Breast epithelium (tissue), 4 donors: ENCODE measurements around the gene SIK3. TPM values are rescaled to one million over a fixed set of nuclear protein-coding genes. Genes with fewer than 3 reads are reported as not detected.

ENCODE experiments used
- DNase-seq, 2 donors: peaks; one replicate each; pipeline ENCODE4 v3.0.0-alpha.2; 2019; ENCODE audit warnings: low spot score in 2 of 2
- H3K27ac ChIP-seq, 2 donors: fragments of 200-600 bp; sonication (generic) in 1 of 2; one replicate each; pipeline ENCODE4 v1.5.1; 2016 to 2019; ENCODE audit warnings: mild to moderate bottlenecking in 1 of 2
- H3K27me3 ChIP-seq, 2 donors: fragments of 200-600 bp; sonication (generic) in 1 of 2; one replicate each; pipeline versions ENCODE4 v1.5.1 to v1.6.0; 2017 to 2019; ENCODE audit warnings: control low read depth in 1 of 2, mild to moderate bottlenecking in 1 of 2
- H3K36me3 ChIP-seq: fragments of 200-600 bp; one replicate; pipeline ENCODE4 v1.5.1; 2019
- H3K4me1 ChIP-seq, 2 donors: fragments of 200-600 bp; sonication (generic); one replicate each; pipeline ENCODE4 v1.5.1; 2016 to 2019; ENCODE audit warnings: control low read depth in 1 of 2
- H3K4me3 ChIP-seq, 3 donors: fragments of 200-600 bp; sonication (generic); 1 replicate in 2 of 3; 2 replicates in 1 of 3; pipeline ENCODE4 v1.5.1; 2016 to 2019; ENCODE audit warnings: mild to moderate bottlenecking in 3 of 3, moderate library complexity in 2 of 3
- H3K9me3 ChIP-seq, 2 donors: fragments of 200-600 bp; sonication (generic) in 1 of 2; one replicate each; pipeline ENCODE4 v1.5.1; 2016 to 2019; ENCODE audit warnings: control low read depth in 1 of 2
- CTCF ChIP-seq, 3 donors: fragments of 450-650 bp; IDR thresholded peaks; one replicate each; pipeline ENCODE4 v1.5.1; 2016 to 2017; ENCODE audit warnings: antibody characterized with exemption in 3 of 3, mild to moderate bottlenecking in 3 of 3, moderate library complexity in 3 of 3
- POLR2A ChIP-seq: fragments of 450-650 bp; IDR thresholded peaks from one replicate; pipeline ENCODE4 v1.6.1; 2016; ENCODE audit warnings: antibody characterized with exemption, mild to moderate bottlenecking, moderate library complexity
- POLR2AphosphoS5 ChIP-seq, 3 donors: sonication (generic); formaldehyde crosslinking; IDR thresholded peaks; one replicate each; pipeline ENCODE4 v1.6.1; 2017; ENCODE audit warnings: antibody characterized with exemption in 3 of 3
- intact Hi-C: fragments of 100-400 bp; cut with DNase I; formaldehyde crosslinking; loops from one replicate; pipeline ENCODE4 v1.15.1; 2023; ENCODE audit warnings: low total_unique reads
- total RNA-seq, 3 donors: library from RNA; depleted of rRNA; stranded (reverse); fragments of >200 nt; gene quantifications; one replicate each; pipeline ENCODE4 v1.1.0, GENCODE V29; 2016

The SIK3 gene
- total RNA-seq, 3 donors from 2014 or later, result 26.9 to 110 (median 57.0) TPM

GRCh38 chr11:117068303-117068860 lies 29.8 kb downstream of the SIK3 start:
- H3K36me3 ChIP-seq, result no peaks in the 10 kb centered on the region
- H3K27me3 ChIP-seq, result no peaks in the 10 kb centered on the region
- no peak for DNase-seq
- peak overlapping the region in 1 of 2 donors; percentile 4 for H3K27ac ChIP-seq
- intact Hi-C loops, result no loop called here
- no peaks in the 10 kb centered on the region for H3K9me3 ChIP-seq
- peaks cover 0 to 23% of the 10 kb centered on the region in 2 donors for H3K4me1 ChIP-seq
- no peak for TF ChIP-seq CTCF (IDR thresholded peaks at IDR 0.05)
- TF ChIP-seq POLR2A, result no peak
- TF ChIP-seq POLR2AphosphoS5 (IDR thresholded peaks at IDR 0.05), result no peak
- H3K4me3 ChIP-seq, result no peak overlapping the region

- no peak for TF ChIP-seq POLR2A
- no peak for TF ChIP-seq POLR2AphosphoS5 (IDR thresholded peaks at IDR 0.05)
- no peak for TF ChIP-seq CTCF (IDR thresholded peaks at IDR 0.05)
- Histone ChIP-seq H3K9me3 (no peaks in the 10 kb centered on the region), H3K36me3 (no peaks in the 10 kb centered on the region), H3K27me3 (no peaks in the 10 kb centered on the region), H3K4me1 (peaks cover 0 to 10% of the 10 kb centered on the region in 2 donors), H3K4me3 (no peak overlapping the region), H3K27ac (no peak overlapping the region)
- DNase-seq, result no peak
- intact Hi-C loops, result no loop called here
Observed at GRCh38 chr11:117066959-117067358, 31.3 kb downstream of the SIK3 start.

- Histone ChIP-seq H3K4me3 (no peak overlapping the region), H3K27me3 (no peaks in the 10 kb centered on the region), H3K36me3 (no peaks in the 10 kb centered on the region), H3K27ac (no peak overlapping the region), H3K4me1 (no peaks in the 10 kb centered on the region), H3K9me3 (no peaks in the 10 kb centered on the region)
- DNase-seq, result no peak
- TF ChIP-seq POLR2A (no peak), CTCF (IDR thresholded peaks at IDR 0.05) (no peak), POLR2AphosphoS5 (IDR thresholded peaks at IDR 0.05) (no peak)
- intact Hi-C loops, result no loop called here
Observed at GRCh38 chr11:117064275-117064674, 34.0 kb downstream of the SIK3 start.

GRCh38 chr11:117062498-117062897 lies 35.7 kb downstream of the SIK3 start:
- Histone ChIP-seq H3K27me3 (no peaks in the 10 kb centered on the region), H3K9me3 (no peaks in the 10 kb centered on the region), H3K4me3 (no peak overlapping the region), H3K27ac (no peak overlapping the region), H3K36me3 (no peaks in the 10 kb centered on the region), H3K4me1 (no peaks in the 10 kb centered on the region)
- no peak for DNase-seq
- TF ChIP-seq POLR2A (no peak), POLR2AphosphoS5 (IDR thresholded peaks at IDR 0.05) (no peak), CTCF (IDR thresholded peaks at IDR 0.05) (no peak)
- intact Hi-C loops, result no loop called here

- Histone ChIP-seq H3K27ac (no peak overlapping the region), H3K27me3 (no peaks in the 10 kb centered on the region), H3K9me3 (no peaks in the 10 kb centered on the region), H3K4me1 (no peaks in the 10 kb centered on the region), H3K4me3 (no peak overlapping the region), H3K36me3 (no peaks in the 10 kb centered on the region)
- TF ChIP-seq POLR2A (no peak), CTCF (IDR thresholded peaks at IDR 0.05) (no peak), POLR2AphosphoS5 (IDR thresholded peaks at IDR 0.05) (no peak)
- no peak for DNase-seq
- intact Hi-C loops, result no loop called here
Observed at GRCh38 chr11:117061256-117061655, 37.0 kb downstream of the SIK3 start.
